Measurements from ENCODE around the gene MAP2.

The MAP2 gene

GRCh38 chr2:209565896-209566582 lies 142.2 kb downstream of the MAP2 start:
- no peak for DNase-seq (ENCODE audit: low read depth)

GRCh38 chr2:209570194-209570593 lies 146.3 kb downstream of the MAP2 start:
- TF ChIP-seq, protein P1, sequence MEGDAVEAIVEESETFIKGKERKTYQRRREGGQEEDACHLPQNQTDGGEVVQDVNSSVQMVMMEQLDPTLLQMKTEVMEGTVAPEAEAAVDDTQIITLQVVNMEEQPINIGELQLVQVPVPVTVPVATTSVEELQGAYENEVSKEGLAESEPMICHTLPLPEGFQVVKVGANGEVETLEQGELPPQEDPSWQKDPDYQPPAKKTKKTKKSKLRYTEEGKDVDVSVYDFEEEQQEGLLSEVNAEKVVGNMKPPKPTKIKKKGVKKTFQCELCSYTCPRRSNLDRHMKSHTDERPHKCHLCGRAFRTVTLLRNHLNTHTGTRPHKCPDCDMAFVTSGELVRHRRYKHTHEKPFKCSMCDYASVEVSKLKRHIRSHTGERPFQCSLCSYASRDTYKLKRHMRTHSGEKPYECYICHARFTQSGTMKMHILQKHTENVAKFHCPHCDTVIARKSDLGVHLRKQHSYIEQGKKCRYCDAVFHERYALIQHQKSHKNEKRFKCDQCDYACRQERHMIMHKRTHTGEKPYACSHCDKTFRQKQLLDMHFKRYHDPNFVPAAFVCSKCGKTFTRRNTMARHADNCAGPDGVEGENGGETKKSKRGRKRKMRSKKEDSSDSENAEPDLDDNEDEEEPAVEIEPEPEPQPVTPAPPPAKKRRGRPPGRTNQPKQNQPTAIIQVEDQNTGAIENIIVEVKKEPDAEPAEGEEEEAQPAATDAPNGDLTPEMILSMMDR (IDR thresholded peaks at IDR 0.05; ENCODE audit: control insufficient read depth, insufficient read depth, low read depth, low read length, missing control alignments): no peak
- H3K4me3 ChIP-seq (ENCODE audit: control insufficient read depth, low read depth, low read length): no peak overlapping the region
- DNase-seq (ENCODE audit: low read depth): no peak

More at GRCh38 chr2:209565896-209566582, 142.2 kb downstream of the MAP2 start:
- no peak overlapping the region for H3K4me3 ChIP-seq (ENCODE audit: control insufficient read depth, low read depth, low read length)
- TF ChIP-seq, protein P1 (IDR thresholded peaks at IDR 0.05; ENCODE audit: control insufficient read depth, insufficient read depth, low read depth, low read length, missing control alignments): no peak

DNA sequence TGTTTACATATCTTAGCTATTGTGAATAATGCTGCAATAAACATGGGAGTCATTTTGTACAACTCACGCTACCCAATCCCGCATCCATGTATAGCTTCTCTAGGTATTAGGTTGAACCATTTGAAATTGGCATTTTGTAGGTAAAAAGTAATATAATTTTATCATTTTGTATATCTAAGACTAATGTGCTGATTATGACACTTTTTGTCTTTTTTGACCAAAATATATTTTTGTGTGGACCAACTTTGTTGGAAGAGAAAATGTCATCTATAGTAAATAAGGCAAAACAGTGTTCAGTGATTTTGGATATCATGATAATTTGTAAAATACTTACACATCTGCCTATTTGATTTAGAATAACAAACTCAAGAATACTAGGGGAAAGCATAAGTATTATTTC lies 150.7 kb downstream of the MAP2 start:
- H3K4me3 ChIP-seq (ENCODE audit: control insufficient read depth, low read depth, low read length): no peak overlapping the region
- no peak for DNase-seq (ENCODE audit: low read depth)
- TF ChIP-seq, protein P1 (IDR thresholded peaks at IDR 0.05; ENCODE audit: control insufficient read depth, insufficient read depth, low read depth, low read length, missing control alignments): no peak

GRCh38 chr2:209577376-209578357 lies 153.8 kb downstream of the MAP2 start:
- DNase-seq (ENCODE audit: low read depth): no peak
- TF ChIP-seq, protein P1 (IDR thresholded peaks at IDR 0.05; ENCODE audit: control insufficient read depth, insufficient read depth, low read depth, low read length, missing control alignments): peak; percentile 18
- H3K4me3 ChIP-seq (ENCODE audit: control insufficient read depth, low read depth, low read length): no peak overlapping the region

DNA sequence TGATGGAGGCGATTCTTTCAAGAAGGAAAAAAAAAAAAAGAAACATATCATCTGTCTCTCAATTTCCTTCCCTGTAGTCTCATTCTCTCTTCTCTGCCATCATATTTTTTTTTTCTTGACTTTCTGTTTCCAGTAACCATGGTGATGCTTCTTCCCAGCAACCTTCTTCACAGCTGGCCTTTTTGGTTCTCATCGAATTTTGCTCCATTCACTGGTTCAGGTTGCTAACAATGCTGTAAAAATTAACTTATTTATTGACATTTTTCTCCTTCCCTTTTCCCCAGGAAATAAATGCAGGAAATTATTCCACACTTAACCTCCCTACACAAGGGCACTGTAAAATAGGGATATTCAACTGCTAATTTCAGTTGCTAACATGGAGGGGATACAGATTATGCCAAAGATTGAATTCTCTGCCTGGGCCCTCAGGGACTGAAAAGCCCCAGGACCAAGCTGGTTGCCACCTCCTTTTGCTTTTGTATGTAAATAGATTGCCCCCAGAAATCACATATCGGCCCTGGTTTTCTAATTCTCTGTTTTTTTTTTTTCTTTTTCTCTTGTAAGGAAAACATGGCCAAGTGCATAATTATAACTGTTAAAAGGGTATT lies 154.7 kb downstream of the MAP2 start:
- DNase-seq (ENCODE audit: low read depth): no peak
- H3K4me3 ChIP-seq (ENCODE audit: control insufficient read depth, low read depth, low read length): no peak overlapping the region

More for the DNA sequence above, 154.7 kb downstream of the MAP2 start:
- TF ChIP-seq, protein P1 (IDR thresholded peaks at IDR 0.05; ENCODE audit: control insufficient read depth, insufficient read depth, low read depth, low read length, missing control alignments): no peak
